Subcutaneous abdominal adipose tissue (tissue), 5 donors: ENCODE measurements around the gene RALGPS1.
"Not testable (repeated sequence)": the region's sequence is repeated elsewhere in the genome, so short reads cannot be mapped to it uniquely, and the experiment has no call there.

ENCODE experiments used
- H3K27ac ChIP-seq: one replicate; pipeline ENCODE4 v1.7.0; 2013; ENCODE audit warnings: low read depth, mild to moderate bottlenecking, inconsistent platforms, low read length, moderate library complexity
- H3K27me3 ChIP-seq, 5 donors: one replicate each; pipeline ENCODE4 v1.7.0; 2013; ENCODE audit warnings: low read length in 5 of 5, inconsistent platforms in 1 of 5; ENCODE audit not compliant: control insufficient read depth in 5 of 5, insufficient read depth in 4 of 5
- H3K36me3 ChIP-seq, 5 donors: one replicate each; pipeline ENCODE4 v1.7.0; 2013; ENCODE audit warnings: low read length in 5 of 5; ENCODE audit not compliant: control insufficient read depth in 5 of 5, insufficient read depth in 5 of 5
- H3K4me1 ChIP-seq, 5 donors: one replicate each; pipeline ENCODE4 v1.7.0; 2013; ENCODE audit warnings: low read length in 5 of 5, mild to moderate bottlenecking in 3 of 5, moderate library complexity in 1 of 5; ENCODE audit not compliant: control insufficient read depth in 5 of 5, insufficient read depth in 5 of 5
- H3K4me3 ChIP-seq, 5 donors: one replicate each; pipeline ENCODE4 v1.7.0; 2013; ENCODE audit warnings: low read length in 5 of 5, low read depth in 1 of 5
- H3K9ac ChIP-seq, 5 donors: one replicate each; pipeline ENCODE4 v1.7.0; 2013; ENCODE audit warnings: low read length in 5 of 5, mild to moderate bottlenecking in 4 of 5, moderate library complexity in 3 of 5
- H3K9me3 ChIP-seq, 5 donors: one replicate each; pipeline ENCODE4 v1.7.0; 2013; ENCODE audit warnings: low read length in 5 of 5; ENCODE audit not compliant: control insufficient read depth in 5 of 5
- donor health status: healthy.
- donor health status: healthy.
- donor health status: healthy.
- donor health status: healthy.
- donor health status: healthy.

RALGPS1 gene

DNA sequence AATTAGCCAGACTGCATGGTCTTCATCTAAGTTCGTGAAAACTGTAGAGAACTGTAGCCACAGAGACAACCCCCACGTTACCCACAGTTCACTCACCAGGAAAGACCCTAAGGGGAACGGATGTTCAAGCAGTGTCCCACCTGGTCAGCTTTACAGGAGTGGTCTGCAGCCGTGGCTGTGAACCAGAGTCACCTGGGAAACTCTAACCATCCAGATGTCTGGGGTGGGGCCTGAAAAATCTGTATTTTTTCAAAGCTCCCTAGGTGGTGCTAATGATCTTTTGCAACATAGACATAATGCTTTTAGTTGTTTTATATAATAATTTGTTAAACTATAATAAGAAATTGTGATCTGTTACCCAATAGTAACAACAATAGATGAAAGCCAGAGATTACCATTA is 255.5 kb downstream of the RALGPS1 start:
- Histone ChIP-seq H3K27ac (no peak overlapping the region), H3K9me3 (no peaks in the 10 kb centered on the region), H3K4me1 (peaks cover 7 to 39% (median 26%) of the 10 kb centered on the region in 5 donors), H3K9ac (no peak overlapping the region), H3K36me3 (no peaks in the 10 kb centered on the region), H3K4me3 (no peak overlapping the region), H3K27me3 (no peaks in the 10 kb centered on the region)

DNA sequence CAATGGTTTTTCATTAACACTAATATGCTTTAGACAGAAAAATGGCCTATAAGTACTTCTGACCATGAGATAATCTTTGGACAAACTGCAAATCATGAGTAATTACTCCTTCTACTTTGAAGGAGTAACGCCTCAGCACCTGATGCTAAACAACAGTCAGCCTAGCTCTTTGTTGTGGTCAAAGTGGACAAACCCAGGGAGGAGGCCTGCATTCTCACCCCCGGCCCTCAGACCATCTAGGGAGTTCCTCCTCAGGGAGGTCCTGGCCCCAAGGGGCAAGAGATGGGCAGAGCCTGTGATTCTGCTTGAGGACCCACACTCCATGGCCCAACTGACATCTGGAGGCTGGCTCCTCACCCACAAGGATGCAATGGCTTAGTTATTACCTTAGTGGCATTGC is 256.1 kb downstream of the RALGPS1 start:
- no peaks in the 10 kb centered on the region for H3K27me3 ChIP-seq
- H3K27ac ChIP-seq: no peak overlapping the region
- no peaks in the 10 kb centered on the region for H3K36me3 ChIP-seq
- peaks cover 7 to 45% (median 32%) of the 10 kb centered on the region in 5 donors for H3K4me1 ChIP-seq
- H3K9me3 ChIP-seq: no peaks in the 10 kb centered on the region
- H3K4me3 ChIP-seq: no peak overlapping the region
- H3K9ac ChIP-seq: no peak overlapping the region

DNA sequence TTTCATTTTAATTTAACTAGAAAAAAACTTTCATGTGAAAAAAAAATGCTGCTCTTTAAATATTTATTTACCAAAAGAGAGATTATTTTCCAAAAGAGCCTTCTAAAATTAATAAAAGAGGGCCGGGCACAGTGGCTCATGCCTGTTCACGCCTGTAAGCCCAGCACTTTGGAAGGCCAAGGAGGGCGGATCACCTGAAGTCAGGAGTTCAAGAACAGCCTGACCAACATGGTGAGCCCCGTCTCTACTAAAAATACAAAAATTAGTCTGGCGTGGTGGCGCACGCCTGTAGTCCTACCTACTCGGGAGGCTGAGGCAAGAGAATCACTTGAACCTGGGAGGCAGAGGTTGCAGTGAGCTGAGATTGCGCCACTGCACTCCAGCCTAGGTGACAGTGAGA is 256.8 kb downstream of the RALGPS1 start:
- H3K36me3 ChIP-seq, H3K4me3 ChIP-seq, H3K27me3 ChIP-seq, H3K9me3 ChIP-seq, H3K9ac ChIP-seq, H3K27ac ChIP-seq: not testable (repeated sequence)
- H3K4me1 ChIP-seq: peaks cover 11 to 52% (median 39%) of the 10 kb centered on the region in 5 donors

DNA sequence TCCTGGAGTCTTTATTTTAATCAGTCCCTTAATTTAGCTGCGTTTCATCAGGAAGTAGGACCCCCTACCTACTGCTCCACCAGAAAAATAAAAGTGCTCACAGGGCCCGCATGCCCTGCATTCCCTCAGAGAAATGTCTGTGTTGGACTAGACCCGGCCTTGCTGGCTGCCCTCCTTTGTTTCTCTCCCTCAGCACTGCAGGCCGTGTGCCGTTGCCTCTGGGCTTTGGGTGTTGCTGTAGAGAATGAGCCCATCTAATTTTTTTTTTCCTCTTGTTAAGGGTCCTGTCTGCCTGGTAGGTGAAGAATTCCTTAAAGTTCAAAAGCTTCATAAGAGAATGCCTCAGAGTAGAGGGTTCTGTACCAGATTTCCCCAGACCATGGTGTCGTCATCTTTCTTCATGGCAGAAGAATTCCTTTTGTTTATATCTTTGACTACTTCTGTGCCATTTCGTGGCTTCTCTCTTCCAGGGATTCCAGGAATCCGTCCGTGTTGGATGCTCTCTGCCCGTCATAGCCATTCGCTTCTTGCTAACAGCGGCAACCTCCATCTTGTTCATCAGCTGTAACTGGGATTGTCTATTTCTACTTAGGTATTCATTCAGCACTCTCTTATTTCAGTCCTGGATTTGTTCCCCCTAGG is 257.6 kb downstream of the RALGPS1 start:
- Histone ChIP-seq H3K4me3 (no peak overlapping the region), H3K9me3 (no peaks in the 10 kb centered on the region), H3K27ac (no peak overlapping the region), H3K4me1 (peaks cover 8 to 56% (median 39%) of the 10 kb centered on the region in 5 donors), H3K9ac (no peak overlapping the region), H3K27me3 (no peaks in the 10 kb centered on the region), H3K36me3 (no peaks in the 10 kb centered on the region)

DNA sequence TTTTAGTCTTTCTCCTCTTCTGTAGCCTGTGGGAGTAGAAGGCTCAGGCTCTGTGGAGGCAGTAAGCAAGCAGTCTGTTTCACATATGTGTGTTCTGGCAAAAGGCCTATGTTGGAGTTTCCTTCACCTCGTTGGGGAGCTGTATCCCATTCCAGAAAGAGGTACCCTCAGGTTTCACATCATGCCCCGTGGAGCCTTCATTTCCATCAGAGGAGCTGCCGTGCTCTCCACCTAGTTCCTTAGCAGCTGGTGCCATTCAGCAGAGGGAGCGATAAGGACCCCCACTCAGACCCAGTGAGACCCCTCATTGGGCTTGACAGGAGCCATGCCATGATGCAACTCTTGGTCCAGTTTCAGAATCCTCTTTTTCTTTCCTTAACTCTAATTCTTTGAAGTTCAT is 258.5 kb downstream of the RALGPS1 start:
- Histone ChIP-seq H3K4me3 (no peak overlapping the region), H3K36me3 (no peaks in the 10 kb centered on the region), H3K9ac (no peak overlapping the region), H3K27me3 (no peaks in the 10 kb centered on the region), H3K27ac (no peak overlapping the region), H3K9me3 (no peaks in the 10 kb centered on the region), H3K4me1 (peaks cover 8 to 62% (median 41%) of the 10 kb centered on the region in 5 donors)

GRCh38 chr9:127174386-127175318 is 260.1 kb downstream of the RALGPS1 start:
- H3K27me3 ChIP-seq: no peaks in the 10 kb centered on the region
- H3K4me3 ChIP-seq: no peak overlapping the region
- H3K36me3 ChIP-seq: no peaks in the 10 kb centered on the region
- peak overlapping the region; percentile 58 for H3K27ac ChIP-seq
- H3K9me3 ChIP-seq: no peaks in the 10 kb centered on the region
- H3K9ac ChIP-seq: peak overlapping the region in 1 of 5 donors; percentile 44
- peaks cover 7 to 64% (median 50%) of the 10 kb centered on the region in 5 donors for H3K4me1 ChIP-seq

DNA sequence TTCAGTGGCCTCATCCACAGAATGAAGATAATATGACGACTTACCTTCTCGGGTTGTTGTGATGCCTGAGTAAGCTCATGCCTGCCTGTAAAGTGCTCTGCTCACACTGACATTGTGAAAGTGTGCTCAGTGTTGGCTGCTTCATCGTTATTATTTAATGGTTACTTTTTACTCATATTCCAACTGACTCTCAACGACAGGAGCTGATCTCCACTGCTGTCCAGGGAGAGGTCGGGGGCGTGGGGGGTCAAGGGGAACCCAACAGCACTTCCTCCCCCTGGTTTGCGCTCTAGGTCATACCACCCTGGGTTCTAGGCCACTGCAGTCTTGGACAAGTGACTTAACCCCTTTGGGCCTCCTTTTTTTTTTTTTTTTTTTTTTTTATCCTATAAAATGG is 260.7 kb downstream of the RALGPS1 start:
- H3K9me3 ChIP-seq: no peaks in the 10 kb centered on the region
- peak overlapping the region in 1 of 5 donors; percentile 19 for H3K4me3 ChIP-seq
- peaks cover 7 to 61% (median 52%) of the 10 kb centered on the region in 5 donors for H3K4me1 ChIP-seq
- peak overlapping the region in 1 of 5 donors; percentile 44 for H3K9ac ChIP-seq
- no peaks in the 10 kb centered on the region for H3K36me3 ChIP-seq
- H3K27ac ChIP-seq: peak overlapping the region; percentile 27
- no peaks in the 10 kb centered on the region for H3K27me3 ChIP-seq

- Histone ChIP-seq H3K4me1 (peaks cover 7 to 60% (median 52%) of the 10 kb centered on the region in 5 donors), H3K9ac (peak overlapping the region in 1 of 5 donors; percentile 61), H3K36me3 (no peaks in the 10 kb centered on the region), H3K9me3 (no peaks in the 10 kb centered on the region), H3K27ac (peak overlapping the region; percentile 27), H3K4me3 (peak overlapping the region in 1 of 5 donors; percentile 19), H3K27me3 (no peaks in the 10 kb centered on the region)
Measured at GRCh38 chr9:127175764-127176163, 261.2 kb downstream of the RALGPS1 start.

DNA sequence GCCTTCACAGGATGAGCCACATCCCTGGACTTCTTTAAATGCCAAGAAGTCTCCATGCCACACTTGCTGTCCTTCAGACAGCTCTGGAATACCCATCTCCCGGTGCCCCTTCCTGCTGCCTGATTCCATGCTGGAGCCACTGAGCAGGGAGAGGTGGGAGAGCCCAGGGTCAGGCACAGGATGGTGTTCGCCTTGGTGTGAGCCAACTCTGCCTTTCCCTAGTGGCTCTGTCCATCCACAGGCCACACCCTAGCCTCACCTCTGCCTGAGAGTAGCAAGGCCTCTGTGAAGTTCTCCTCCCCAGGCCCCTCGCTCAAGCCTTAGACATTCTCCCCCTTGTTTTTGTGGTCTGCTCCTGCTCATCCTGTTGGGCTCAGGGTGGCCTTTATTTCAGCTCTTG is 262.0 kb downstream of the RALGPS1 start:
- H3K4me1 ChIP-seq: peaks cover 7 to 68% (median 61%) of the 10 kb centered on the region in 5 donors
- H3K4me3 ChIP-seq: no peak overlapping the region
- H3K9ac ChIP-seq: no peak overlapping the region
- no peak overlapping the region for H3K27ac ChIP-seq
- H3K27me3 ChIP-seq: no peaks in the 10 kb centered on the region
- H3K9me3 ChIP-seq: no peaks in the 10 kb centered on the region
- no peaks in the 10 kb centered on the region for H3K36me3 ChIP-seq

GRCh38 chr9:127177231-127177630 is 262.6 kb downstream of the RALGPS1 start:
- no peaks in the 10 kb centered on the region for H3K27me3 ChIP-seq
- no peak overlapping the region for H3K4me3 ChIP-seq
- H3K9ac ChIP-seq: no peak overlapping the region
- no peaks in the 10 kb centered on the region for H3K9me3 ChIP-seq
- no peak overlapping the region for H3K27ac ChIP-seq
- peaks cover 7 to 68% (median 62%) of the 10 kb centered on the region in 5 donors for H3K4me1 ChIP-seq
- no peaks in the 10 kb centered on the region for H3K36me3 ChIP-seq
